ENCODE measurements around the gene AGR3.

The AGR3 gene

DNA sequence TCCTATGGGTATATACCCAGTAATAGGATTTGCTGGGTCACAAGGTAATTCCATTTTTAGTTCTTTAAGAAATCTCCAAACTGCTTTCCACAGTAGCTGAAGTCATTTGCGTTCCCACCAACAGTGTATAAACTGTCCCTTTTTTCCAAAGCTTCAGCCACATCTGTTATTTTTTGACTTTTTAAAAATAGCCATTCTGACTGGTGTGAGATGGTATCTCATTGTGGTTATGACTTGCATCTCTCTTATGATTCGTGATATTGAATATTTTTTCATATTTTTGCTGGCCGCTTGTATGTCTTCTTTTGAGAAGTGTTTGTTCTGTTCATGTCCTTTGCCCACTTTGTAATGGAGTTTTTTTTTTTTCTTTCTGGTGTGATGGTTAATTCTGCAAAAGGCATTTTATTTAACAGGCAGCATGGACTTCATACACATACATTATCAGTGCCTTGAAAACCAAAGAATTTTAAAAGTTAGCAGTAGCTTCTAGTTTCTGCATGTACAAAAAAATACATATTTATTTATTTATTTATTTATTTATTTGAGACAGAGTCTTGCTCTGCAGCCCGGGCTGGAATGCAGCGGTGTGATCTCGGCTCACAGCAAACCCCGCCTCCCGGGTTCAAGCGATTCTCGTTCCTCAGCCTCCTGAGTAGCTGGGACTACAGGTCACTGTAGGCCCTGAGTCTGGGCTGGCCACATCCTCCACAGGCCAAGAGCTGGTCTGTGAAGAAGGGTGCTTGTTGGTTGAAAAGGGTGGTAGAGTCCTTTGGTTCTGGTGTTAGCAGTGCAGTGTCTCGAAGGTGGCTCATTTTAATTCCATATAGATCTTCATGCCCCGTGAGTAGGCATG, 32.3 kb downstream of the AGR3 start:
- Histone ChIP-seq H3K9ac (ENCODE audit: low read length) (no peak overlapping the region), H3K4ac (ENCODE audit: low read depth, low read length) (no peak overlapping the region), H3K79me1 (ENCODE audit: low read length) (no peaks in the 10 kb centered on the region), H3K79me2 (ENCODE audit: control insufficient read depth, insufficient read depth, low read length) (no peaks in the 10 kb centered on the region), H3K56ac (ENCODE audit: low read length) (no peak overlapping the region), H2BK5ac (ENCODE audit: low read length) (no peak overlapping the region), H3K4me2 (ENCODE audit: low read length) (no peak overlapping the region), H3K27ac (ENCODE audit: low read depth, low read length) (no peak overlapping the region), H3K4me1 (ENCODE audit: control insufficient read depth, low read depth, low read length) (peaks cover 3% of the 10 kb centered on the region), H4K8ac (ENCODE audit: low read depth, low read length) (peak overlapping the region; percentile 13), H3K27me3 (ENCODE audit: insufficient read depth, low read length, poor library complexity) (no peaks in the 10 kb centered on the region), H2BK15ac (replicated peaks; ENCODE audit: low read depth) (no peak overlapping the region), H3K23ac (ENCODE audit: low read length) (no peak overlapping the region), H3K36me3 (ENCODE audit: control insufficient read depth, insufficient read depth, low read length) (no peaks in the 10 kb centered on the region), H3K18ac (ENCODE audit: low read length) (no peak overlapping the region), H3K4me3 (ENCODE audit: low read length) (no peak overlapping the region), H4K5ac (ENCODE audit: low read length) (no peak overlapping the region), H2BK120ac (ENCODE audit: low read depth, low read length) (no peak overlapping the region), H2AK5ac (ENCODE audit: low read length) (no peak overlapping the region)
- no peak for DNase-seq
- WGBS (ENCODE audit: extremely low coverage, insufficient coverage, low lambda C conversion rate), result no CpG with 5 or more reads among the region's 12 CpGs

DNA sequence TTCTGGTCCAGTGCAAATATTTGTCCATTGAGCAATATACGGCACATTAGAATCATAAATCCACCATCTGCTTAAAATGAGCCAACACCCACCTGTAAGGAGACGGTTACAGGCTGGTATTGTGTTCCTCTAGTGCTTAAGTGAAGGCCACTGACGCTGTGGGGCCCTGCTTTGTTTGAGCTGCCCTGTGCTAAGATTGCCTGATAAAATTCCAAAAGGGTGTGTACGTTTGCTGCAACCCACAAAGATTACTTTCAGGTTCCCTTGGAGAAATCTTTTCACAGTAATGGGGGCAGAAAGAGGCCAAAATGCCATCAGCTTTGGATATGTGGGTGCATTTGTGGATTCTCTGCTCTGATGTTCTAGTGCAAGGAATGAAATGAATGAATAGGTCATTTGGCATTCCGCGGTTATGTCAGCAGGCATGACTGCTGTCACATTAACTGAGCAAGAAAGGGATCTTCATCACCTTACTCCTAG, 34.4 kb downstream of the AGR3 start:
- peak; percentile 70 for DNase-seq
- Histone ChIP-seq H3K4ac (ENCODE audit: low read depth, low read length) (no peak overlapping the region), H2AK5ac (ENCODE audit: low read length) (no peak overlapping the region), H2BK5ac (ENCODE audit: low read length) (no peak overlapping the region), H4K8ac (ENCODE audit: low read depth, low read length) (no peak overlapping the region), H3K4me2 (ENCODE audit: low read length) (no peak overlapping the region), H3K4me1 (ENCODE audit: control insufficient read depth, low read depth, low read length) (peaks cover 3% of the 10 kb centered on the region), H3K56ac (ENCODE audit: low read length) (no peak overlapping the region), H3K9ac (ENCODE audit: low read length) (no peak overlapping the region), H2BK15ac (replicated peaks; ENCODE audit: low read depth) (no peak overlapping the region), H3K36me3 (ENCODE audit: control insufficient read depth, insufficient read depth, low read length) (no peaks in the 10 kb centered on the region), H2BK120ac (ENCODE audit: low read depth, low read length) (no peak overlapping the region), H3K4me3 (ENCODE audit: low read length) (no peak overlapping the region), H3K27ac (ENCODE audit: low read depth, low read length) (no peak overlapping the region), H3K27me3 (ENCODE audit: insufficient read depth, low read length, poor library complexity) (no peaks in the 10 kb centered on the region), H3K18ac (ENCODE audit: low read length) (no peak overlapping the region), H3K23ac (ENCODE audit: low read length) (no peak overlapping the region), H3K79me1 (ENCODE audit: low read length) (no peaks in the 10 kb centered on the region), H4K5ac (ENCODE audit: low read length) (no peak overlapping the region), H3K79me2 (ENCODE audit: control insufficient read depth, insufficient read depth, low read length) (no peaks in the 10 kb centered on the region)
- WGBS (ENCODE audit: extremely low coverage, insufficient coverage, low lambda C conversion rate), result no CpG with 5 or more reads among the region's 6 CpGs

DNA sequence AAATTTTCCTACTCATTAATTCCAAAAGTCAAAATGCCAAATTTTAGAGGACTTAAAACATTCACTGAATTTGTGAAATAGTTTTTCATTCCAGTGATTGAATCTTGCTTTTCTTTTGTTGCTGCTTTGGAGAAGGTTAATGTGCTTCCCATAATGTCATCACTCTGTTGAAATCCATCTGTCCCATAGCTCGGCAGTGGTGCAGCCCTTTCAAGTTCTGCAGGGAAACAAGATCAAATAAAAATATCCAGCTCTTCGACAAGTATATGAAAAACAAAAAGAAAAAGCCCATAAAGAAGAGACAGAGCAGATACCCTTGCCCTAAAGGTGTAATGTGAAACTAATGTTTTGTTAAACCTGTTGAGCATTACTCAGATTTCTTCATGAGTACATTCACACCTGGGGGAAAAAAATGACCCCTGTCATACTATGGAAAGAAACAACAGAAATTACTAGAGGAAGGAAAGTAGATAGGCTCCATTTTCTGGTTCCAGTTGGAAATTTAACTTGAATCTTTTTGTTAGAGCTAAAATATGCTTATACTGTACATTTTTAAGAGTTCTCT, 35.1 kb downstream of the AGR3 start:
- H3K79me1 ChIP-seq (ENCODE audit: low read length), result no peaks in the 10 kb centered on the region
- H3K4me2 ChIP-seq (ENCODE audit: low read length), result no peak overlapping the region
- no CpG with 5 or more reads among the region's 2 CpGs for WGBS (ENCODE audit: extremely low coverage, insufficient coverage, low lambda C conversion rate)
- no peak overlapping the region for H3K4me3 ChIP-seq (ENCODE audit: low read length)
- no peak overlapping the region for H4K8ac ChIP-seq (ENCODE audit: low read depth, low read length)
- H3K27me3 ChIP-seq (ENCODE audit: insufficient read depth, low read length, poor library complexity), result no peaks in the 10 kb centered on the region
- H3K18ac ChIP-seq (ENCODE audit: low read length), result no peak overlapping the region
- no peaks in the 10 kb centered on the region for H3K79me2 ChIP-seq (ENCODE audit: control insufficient read depth, insufficient read depth, low read length)
- H3K36me3 ChIP-seq (ENCODE audit: control insufficient read depth, insufficient read depth, low read length), result no peaks in the 10 kb centered on the region
- H3K9ac ChIP-seq (ENCODE audit: low read length), result no peak overlapping the region
- no peak overlapping the region for H2BK5ac ChIP-seq (ENCODE audit: low read length)
- peaks cover 3% of the 10 kb centered on the region for H3K4me1 ChIP-seq (ENCODE audit: control insufficient read depth, low read depth, low read length)
- no peak overlapping the region for H3K27ac ChIP-seq (ENCODE audit: low read depth, low read length)
- H2BK120ac ChIP-seq (ENCODE audit: low read depth, low read length), result no peak overlapping the region
- H2BK15ac ChIP-seq (replicated peaks; ENCODE audit: low read depth), result no peak overlapping the region
- H2AK5ac ChIP-seq (ENCODE audit: low read length), result no peak overlapping the region
- H4K5ac ChIP-seq (ENCODE audit: low read length), result no peak overlapping the region
- DNase-seq, result no peak
- H3K56ac ChIP-seq (ENCODE audit: low read length), result no peak overlapping the region
- no peak overlapping the region for H3K23ac ChIP-seq (ENCODE audit: low read length)
- no peak overlapping the region for H3K4ac ChIP-seq (ENCODE audit: low read depth, low read length)

DNA sequence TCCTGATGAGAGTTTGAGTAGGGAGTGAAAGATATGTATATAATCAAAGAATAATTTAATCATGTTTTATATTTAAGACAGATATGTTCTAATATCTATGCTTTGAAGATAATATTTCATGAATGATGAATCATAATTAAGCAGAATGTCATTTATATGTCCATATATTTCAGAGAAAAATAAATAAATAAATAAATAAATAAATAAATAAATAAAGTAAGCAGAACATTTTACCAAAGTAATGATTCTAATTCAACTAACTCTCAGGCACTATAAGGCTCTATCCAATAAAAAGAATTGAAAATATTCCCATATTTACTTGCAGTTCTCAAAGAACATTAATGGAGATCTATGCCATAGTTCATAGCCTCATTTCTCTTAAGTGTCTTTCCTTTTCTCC, 36.0 kb downstream of the AGR3 start:
- H3K27ac ChIP-seq (ENCODE audit: low read depth, low read length), result no peak overlapping the region
- H3K4me2 ChIP-seq (ENCODE audit: low read length), result no peak overlapping the region
- no peak overlapping the region for H4K5ac ChIP-seq (ENCODE audit: low read length)
- H2BK120ac ChIP-seq (ENCODE audit: low read depth, low read length), result no peak overlapping the region
- H3K23ac ChIP-seq (ENCODE audit: low read length), result no peak overlapping the region
- H2BK15ac ChIP-seq (replicated peaks; ENCODE audit: low read depth), result no peak overlapping the region
- no peak for DNase-seq
- H3K27me3 ChIP-seq (ENCODE audit: insufficient read depth, low read length, poor library complexity), result no peaks in the 10 kb centered on the region
- H3K79me2 ChIP-seq (ENCODE audit: control insufficient read depth, insufficient read depth, low read length), result no peaks in the 10 kb centered on the region
- H2AK5ac ChIP-seq (ENCODE audit: low read length), result no peak overlapping the region
- H2BK5ac ChIP-seq (ENCODE audit: low read length), result no peak overlapping the region
- H4K8ac ChIP-seq (ENCODE audit: low read depth, low read length), result no peak overlapping the region
- H3K4me1 ChIP-seq (ENCODE audit: control insufficient read depth, low read depth, low read length), result peaks cover 3% of the 10 kb centered on the region
- no peak overlapping the region for H3K4me3 ChIP-seq (ENCODE audit: low read length)
- H3K18ac ChIP-seq (ENCODE audit: low read length), result no peak overlapping the region
- H3K4ac ChIP-seq (ENCODE audit: low read depth, low read length), result no peak overlapping the region
- H3K9ac ChIP-seq (ENCODE audit: low read length), result no peak overlapping the region
- H3K36me3 ChIP-seq (ENCODE audit: control insufficient read depth, insufficient read depth, low read length), result no peaks in the 10 kb centered on the region
- no peak overlapping the region for H3K56ac ChIP-seq (ENCODE audit: low read length)
- no peaks in the 10 kb centered on the region for H3K79me1 ChIP-seq (ENCODE audit: low read length)

DNA sequence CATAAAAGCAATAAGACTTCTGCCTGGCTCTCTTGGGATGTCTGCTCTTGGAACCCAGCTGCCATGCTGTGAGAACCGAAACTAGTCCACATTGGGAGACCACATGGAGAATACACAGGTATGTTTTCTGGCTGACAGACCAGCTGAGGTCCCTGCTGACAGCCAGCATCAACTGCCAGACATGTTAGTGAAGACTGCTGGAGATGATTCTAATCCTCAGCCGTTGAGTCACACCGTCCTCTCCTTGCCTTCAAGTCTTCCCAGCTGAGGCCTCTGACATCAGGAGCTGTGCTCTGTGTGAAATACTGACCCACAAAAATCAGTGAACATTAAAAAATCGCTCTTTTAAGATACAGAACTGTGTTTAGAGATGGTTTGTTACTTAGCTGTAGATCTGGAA, 40.1 kb downstream of the AGR3 start:
- Histone ChIP-seq H3K79me1 (ENCODE audit: low read length) (no peaks in the 10 kb centered on the region), H2AK5ac (ENCODE audit: low read length) (no peak overlapping the region), H3K36me3 (ENCODE audit: control insufficient read depth, insufficient read depth, low read length) (no peaks in the 10 kb centered on the region), H4K5ac (ENCODE audit: low read length) (no peak overlapping the region), H3K23ac (ENCODE audit: low read length) (no peak overlapping the region), H3K18ac (ENCODE audit: low read length) (no peak overlapping the region), H3K27me3 (ENCODE audit: insufficient read depth, low read length, poor library complexity) (no peaks in the 10 kb centered on the region), H3K4me2 (ENCODE audit: low read length) (no peak overlapping the region), H3K4me1 (ENCODE audit: control insufficient read depth, low read depth, low read length) (no peaks in the 10 kb centered on the region), H3K79me2 (ENCODE audit: control insufficient read depth, insufficient read depth, low read length) (no peaks in the 10 kb centered on the region), H2BK15ac (replicated peaks; ENCODE audit: low read depth) (no peak overlapping the region), H3K4me3 (ENCODE audit: low read length) (no peak overlapping the region), H4K8ac (ENCODE audit: low read depth, low read length) (no peak overlapping the region), H3K9ac (ENCODE audit: low read length) (no peak overlapping the region), H3K56ac (ENCODE audit: low read length) (no peak overlapping the region), H2BK120ac (ENCODE audit: low read depth, low read length) (no peak overlapping the region), H3K4ac (ENCODE audit: low read depth, low read length) (no peak overlapping the region), H2BK5ac (ENCODE audit: low read length) (no peak overlapping the region), H3K27ac (ENCODE audit: low read depth, low read length) (no peak overlapping the region)
- DNase-seq, result peak; percentile 57
- WGBS (ENCODE audit: extremely low coverage, insufficient coverage, low lambda C conversion rate), result no CpG with 5 or more reads among the region's 4 CpGs

Measured in mesendoderm (in vitro differentiated cells).